Activated naive CD4-positive, alpha-beta T cell (primary cell): ENCODE data around the gene BPIFB3.
"Not testable (repeated sequence)": the region's sequence is repeated elsewhere in the genome, so short reads cannot be mapped to it uniquely, and the experiment has no call there.

Experiments used
- DNase-seq, 4 experiments: peaks; one replicate each; lab custom pipeline; 2025; lab: John Stamatoyannopoulos, UW

The BPIFB3 gene

DNA sequence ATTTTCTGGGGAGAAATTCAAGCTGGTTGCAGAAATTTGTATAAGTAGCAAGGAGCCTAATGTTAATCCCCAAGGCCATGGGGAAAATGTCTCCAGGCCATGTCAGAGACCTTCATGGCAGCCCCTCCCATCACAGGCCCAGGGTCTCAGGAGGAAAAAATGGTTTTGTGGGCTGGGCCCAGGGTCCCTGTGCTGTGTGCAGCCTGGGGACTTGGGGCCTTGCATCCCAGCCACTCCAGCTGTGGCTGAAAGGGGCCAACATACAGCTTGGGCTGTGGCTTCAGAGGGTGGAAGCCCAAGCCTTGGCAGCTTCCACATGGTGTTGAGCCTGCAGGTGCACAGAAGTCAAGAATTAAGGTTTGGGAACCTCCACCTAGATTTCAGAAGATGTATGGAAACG lies 68.6 kb downstream of the BPIFB3 start:
- DNase-seq, result not testable (repeated sequence)
